SK-N-MC (cell line): ENCODE results near the gene PIERCE2.

ENCODE experiments used
- DNase-seq: peaks from one replicate; pipeline ENCODE4 v3.0.0-alpha.2; 2011; ENCODE audit warnings: low read depth, low spot score
- H3K27ac ChIP-seq: fragments of 200-600 bp; sonication (generic); 2 replicates; pipeline ENCODE4 v1.5.1; 2016; ENCODE audit warnings: mixed run types
- H3K36me3 ChIP-seq: fragments of 200-600 bp; sonication (generic); 2 replicates; pipeline ENCODE4 v1.6.1; 2017; ENCODE audit warnings: antibody characterized with exemption, low read length, mixed read lengths; ENCODE audit not compliant: insufficient read depth
- H3K4me3 ChIP-seq: fragments of 200-600 bp; sonication (generic); 2 replicates; pipeline ENCODE4 v1.5.1; 2016
- H3K9ac ChIP-seq: fragments of 200-600 bp; sonication (generic); 2 replicates; pipeline ENCODE4 v1.8.0; 2017; ENCODE audit warnings: mixed run types, mixed read lengths; ENCODE audit not compliant: insufficient read length
- H3K9me3 ChIP-seq: fragments of 200-600 bp; sonication (generic); 2 replicates; pipeline ENCODE4 v1.6.1; 2017; ENCODE audit warnings: low read depth, mild to moderate bottlenecking, antibody characterized with exemption, low read length, moderate library complexity, mixed read lengths
- EZH2 ChIP-seq: fragments of 200-600 bp; sonication (generic); IDR thresholded peaks from one replicate; pipeline ENCODE4 v1.6.1; 2017; ENCODE audit warnings: antibody characterized with exemption
- FOXP2 ChIP-seq: optimal IDR thresholded peaks from 2 replicates; pipeline ENCODE3; 2011; ENCODE audit warnings: mild to moderate bottlenecking, moderate library complexity; ENCODE audit not compliant: insufficient read depth; ENCODE audit errors: extremely low read length, control extremely low read depth
- POLR2AphosphoS5 ChIP-seq: IDR thresholded peaks from 2 replicates; pipeline ENCODE4 v1.6.1; 2012; ENCODE audit warnings: mild to moderate bottlenecking, low read depth, low read length, borderline replicate concordance

PIERCE2 gene

DNA sequence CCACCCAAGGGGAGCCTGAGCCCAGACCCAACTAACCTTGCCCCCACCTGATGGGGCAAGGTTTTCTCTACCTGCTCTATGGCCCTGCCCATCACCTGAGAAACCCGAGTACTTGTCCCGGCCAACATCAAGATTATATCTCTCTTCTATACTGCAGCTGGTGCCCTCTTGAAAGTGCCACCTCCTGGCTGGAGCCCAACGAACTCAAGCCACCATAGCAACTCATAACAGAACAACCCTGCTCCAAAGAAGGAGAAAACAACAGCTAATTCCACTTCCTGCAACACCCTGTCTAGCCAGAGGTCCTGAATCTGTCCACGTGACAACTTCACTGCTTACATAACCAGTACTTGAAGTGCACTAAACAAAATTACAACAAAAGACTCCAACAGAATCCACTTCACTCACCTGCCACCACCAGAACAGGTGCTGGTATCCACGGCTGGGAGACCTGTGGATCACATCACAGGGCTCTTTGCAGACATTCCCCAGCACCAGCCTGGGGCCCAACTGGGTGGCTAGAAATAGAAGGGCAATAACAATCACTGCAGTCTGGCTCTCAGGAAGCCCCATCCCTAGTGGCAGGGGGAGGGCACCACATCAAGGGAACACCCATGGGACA, 49.2 kb downstream of the PIERCE2 start:
- H3K4me3 ChIP-seq: no peak overlapping the region
- no peak overlapping the region for H3K9ac ChIP-seq
- TF ChIP-seq FOXP2 (no peak), EZH2 (no peak), POLR2AphosphoS5 (no peak)
- no peak for DNase-seq
- H3K27ac ChIP-seq: no peak overlapping the region
- H3K9me3 ChIP-seq: no peaks in the 10 kb centered on the region
- H3K36me3 ChIP-seq: no peaks in the 10 kb centered on the region

DNA sequence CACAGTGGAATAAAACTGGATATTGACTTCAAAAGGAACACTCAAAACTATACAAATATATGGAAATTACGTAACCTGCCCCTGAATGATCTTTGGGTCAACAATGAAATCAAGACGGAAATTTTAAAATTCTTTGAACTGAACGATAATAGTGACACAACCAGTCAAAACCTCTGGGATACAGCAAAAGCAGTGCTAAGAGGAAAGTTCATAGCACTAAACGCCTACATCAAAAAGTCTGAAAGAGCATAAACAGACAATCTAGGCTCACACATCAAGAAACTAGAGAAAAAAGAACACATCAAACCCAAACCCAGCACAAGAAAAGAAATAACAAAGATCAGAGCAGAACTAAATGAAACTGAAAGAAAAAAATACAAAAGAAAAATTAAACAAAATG, 53.2 kb downstream of the PIERCE2 start:
- Histone ChIP-seq H3K9ac (no peak overlapping the region), H3K36me3 (no peaks in the 10 kb centered on the region), H3K27ac (no peak overlapping the region), H3K9me3 (no peaks in the 10 kb centered on the region), H3K4me3 (no peak overlapping the region)
- TF ChIP-seq FOXP2: no peak
- TF ChIP-seq POLR2AphosphoS5: no peak
- no peak for TF ChIP-seq EZH2
- DNase-seq: no peak

DNA sequence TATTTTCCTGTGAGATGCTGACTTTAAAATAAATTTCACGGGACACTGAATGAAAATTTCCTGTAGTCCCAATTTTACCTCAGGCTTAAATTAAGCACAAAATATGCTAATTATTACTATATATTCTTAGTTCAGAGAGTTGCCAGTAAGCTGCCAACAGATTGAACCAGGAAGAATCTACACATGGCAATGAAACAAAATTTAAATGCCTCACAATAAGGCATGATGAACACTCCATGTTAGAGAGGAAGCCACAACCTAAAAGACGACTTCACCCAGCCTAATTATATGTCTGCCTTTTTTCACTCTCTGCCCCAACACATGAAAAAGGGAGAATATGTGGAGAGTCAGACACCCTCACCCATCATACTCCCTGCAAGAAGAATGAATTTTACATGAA, 60.0 kb downstream of the PIERCE2 start:
- TF ChIP-seq FOXP2 (no peak), EZH2 (no peak), POLR2AphosphoS5 (no peak)
- no peak overlapping the region for H3K27ac ChIP-seq
- no peak overlapping the region for H3K4me3 ChIP-seq
- no peak for DNase-seq
- no peaks in the 10 kb centered on the region for H3K9me3 ChIP-seq
- H3K36me3 ChIP-seq: no peaks in the 10 kb centered on the region
- no peak overlapping the region for H3K9ac ChIP-seq
